HG02678 (cell line): Measurements from ENCODE around the gene INHBC.

Source experiments
- ATAC-seq: cut with Tn5 transposase; IDR thresholded peaks from one replicate; pipeline ENCODE4 v1.9.1; 2021; ENCODE audit warnings: mild to moderate bottlenecking, moderate library complexity; ENCODE audit not compliant: unreplicated experiment

The INHBC gene

GRCh38 chr12:57465747-57466505, 31.3 kb downstream of the INHBC start:
- no peak for ATAC-seq

- no peak for ATAC-seq
These were observed 32.8 kb downstream of the INHBC start for GRCh38 chr12:57467212-57467874.

GRCh38 chr12:57467915-57468314, 33.3 kb downstream of the INHBC start:
- ATAC-seq = no peak

- ATAC-seq = no peak
These were observed 34.9 kb downstream of the INHBC start for GRCh38 chr12:57469296-57470164.

GRCh38 chr12:57470286-57470969, 35.8 kb downstream of the INHBC start:
- no peak for ATAC-seq

- ATAC-seq = no peak
These were observed 36.5 kb downstream of the INHBC start for GRCh38 chr12:57470970-57471656.

- ATAC-seq = no peak
These were observed 37.1 kb downstream of the INHBC start for GRCh38 chr12:57471661-57472060.

GRCh38 chr12:57472391-57472790, 37.8 kb downstream of the INHBC start:
- ATAC-seq = no peak

- ATAC-seq = no peak
These were observed 38.8 kb downstream of the INHBC start for GRCh38 chr12:57473392-57473791.

- ATAC-seq = no peak
These were observed 39.3 kb downstream of the INHBC start for GRCh38 chr12:57473886-57474285.

- ATAC-seq = no peak
These were observed 39.8 kb downstream of the INHBC start for GRCh38 chr12:57474430-57474829.

GRCh38 chr12:57474862-57475261, 40.3 kb downstream of the INHBC start:
- no peak for ATAC-seq

GRCh38 chr12:57475271-57476161, 40.9 kb downstream of the INHBC start:
- ATAC-seq = no peak

- no peak for ATAC-seq
These were observed 41.8 kb downstream of the INHBC start for GRCh38 chr12:57476162-57476992.

GRCh38 chr12:57476993-57477709, 42.6 kb downstream of the INHBC start:
- no peak for ATAC-seq

- ATAC-seq = peak; percentile 45
These were observed 43.4 kb downstream of the INHBC start for GRCh38 chr12:57477710-57478681.

GRCh38 chr12:57479043-57479375, 44.4 kb downstream of the INHBC start:
- no peak for ATAC-seq
